ENCODE measurements around the gene PEX13.

- TF ChIP-seq CTCF (conservative IDR thresholded peaks at IDR 0.05; ENCODE audit: low read depth, low read length) (no peak), EZH2 (IDR thresholded peaks at IDR 0.05; ENCODE audit: borderline replicate concordance, low read depth, low read length, poor library complexity, severe bottlenecking) (no peak)
Observed at GRCh38 chr2:60989259-60989658, 28.3 kb upstream of the PEX13 start.
